GM12878 (cell line): ENCODE measurements around the gene TMEM214. TPM values are rescaled to one million over a fixed set of nuclear protein-coding genes. Genes with fewer than 3 reads are reported as not detected.
A peak's percentile ranks its signal among the peaks of the same experiment; 100 is the strongest.

ENCODE experiments used
- BACH1 ChIP-seq: fragments of 450-650 bp; IDR thresholded peaks from 2 replicates; pipeline ENCODE4 v1.6.1; 2017; ENCODE audit warnings: mild to moderate bottlenecking, borderline replicate concordance
- CREB1 ChIP-seq: IDR thresholded peaks from 2 replicates; pipeline ENCODE4 v1.6.1; 2012; ENCODE audit warnings: low read depth, mild to moderate bottlenecking, inconsistent platforms
- EZH2 ChIP-seq: IDR thresholded peaks from 2 replicates; pipeline ENCODE4 v1.6.1; 2012; ENCODE audit warnings: low read depth, mild to moderate bottlenecking, control low read depth, inconsistent platforms, low read length, borderline replicate concordance; ENCODE audit not compliant: control insufficient read depth
- FOXK2 ChIP-seq: fragments of 450-650 bp; IDR thresholded peaks from 2 replicates; pipeline ENCODE4 v1.6.1; 2017; ENCODE audit warnings: mild to moderate bottlenecking, moderate library complexity
- GABPA ChIP-seq: IDR thresholded peaks from 2 replicates; pipeline ENCODE4 v1.6.1; 2014; ENCODE audit warnings: antibody characterized with exemption, low read depth, mild to moderate bottlenecking, inconsistent platforms
- GATAD2B ChIP-seq: fragments of 450-650 bp; conservative IDR thresholded peaks from 2 replicates; pipeline ENCODE4 v1.6.1; 2017; ENCODE audit warnings: low read depth, mild to moderate bottlenecking, moderate library complexity
- HDAC6 ChIP-seq: fragments of 200-600 bp; sonication (generic); IDR thresholded peaks from one replicate; pipeline ENCODE4 v1.8.0; 2017; ENCODE audit warnings: antibody characterized with exemption; ENCODE audit not compliant: unreplicated experiment
- JUND ChIP-seq: IDR thresholded peaks from 2 replicates; pipeline ENCODE4 v1.6.1; 2012; ENCODE audit warnings: low read depth, mild to moderate bottlenecking, low read length, improper control_type of control experiment, moderate library complexity
- KAT2A ChIP-seq: conservative IDR thresholded peaks from 2 replicates; pipeline ENCODE4 v1.6.1; 2011; ENCODE audit warnings: low read depth, low read length; ENCODE audit not compliant: control insufficient read depth
- KDM1A ChIP-seq: fragments of 200-600 bp; sonication (generic); IDR thresholded peaks from 2 replicates; pipeline ENCODE4 v1.6.1; 2016; ENCODE audit warnings: borderline replicate concordance
- MEF2A ChIP-seq: IDR thresholded peaks from 2 replicates; pipeline ENCODE4 v1.6.1; 2011; ENCODE audit warnings: low read depth, mild to moderate bottlenecking, low read length, moderate library complexity; ENCODE audit not compliant: insufficient read depth
- NFXL1 ChIP-seq: fragments of 450-650 bp; IDR thresholded peaks from 2 replicates; pipeline ENCODE4 v1.6.1; 2017; ENCODE audit warnings: antibody characterized with exemption, mild to moderate bottlenecking, borderline replicate concordance
- NFYB ChIP-seq: IDR thresholded peaks from 2 replicates; pipeline ENCODE4 v1.6.1; 2011; ENCODE audit warnings: low read depth, mild to moderate bottlenecking, low read length, improper control_type of control experiment, moderate library complexity; ENCODE audit not compliant: insufficient read depth
- RFX5 ChIP-seq: IDR thresholded peaks from 2 replicates; pipeline ENCODE4 v1.6.1; 2011; ENCODE audit warnings: low read depth, low read length, improper control_type of control experiment
- SPI1 ChIP-seq: IDR thresholded peaks from 2 replicates; pipeline ENCODE4 v1.6.1; 2011; ENCODE audit warnings: low read depth, mild to moderate bottlenecking, low read length, moderate library complexity, borderline replicate concordance; ENCODE audit not compliant: insufficient read depth
- ZBTB40 ChIP-seq: fragments of 450-650 bp; IDR thresholded peaks from 2 replicates; pipeline ENCODE4 v1.6.1; 2016; ENCODE audit warnings: mild to moderate bottlenecking, moderate library complexity, borderline replicate concordance
- ZNF384 ChIP-seq: IDR thresholded peaks from 2 replicates; pipeline ENCODE4 v1.6.1; 2012; ENCODE audit warnings: low read depth, mild to moderate bottlenecking, low read length, improper control_type of control experiment, borderline replicate concordance
- ZSCAN29 ChIP-seq: fragments of 450-650 bp; IDR thresholded peaks from 2 replicates; pipeline ENCODE4 v1.6.1; 2017; ENCODE audit warnings: mild to moderate bottlenecking, moderate library complexity
- polyA plus RNA-seq, 11 experiments: library from polyadenylated mRNA; depleted of rRNA in 4 of 11; unstranded in 6 of 11; stranded (reverse) in 5 of 11; fragments of >200 nt; fragmentation: Nextera tagmentation in 4 of 11; fragmentation: Illumina TruSeq in 1 of 11; extraction: Ambion mirVana in 4 of 11; extraction: Trizol in 1 of 11; gene quantifications; 1 replicate in 1 of 11; 2 replicates in 10 of 11; pipeline versions ENCODE4 v1.2.1 to v1.2.3, GENCODE V29; 2011 to 2016; ENCODE audit warnings: inconsistent platforms in 2 of 11, missing spikeins in 2 of 11, low read depth in 1 of 11
- total RNA-seq, 4 experiments: library from RNA; depleted of rRNA in 3 of 4; stranded (reverse); fragments of >200 nt in 3 of 4; fragmentation: Illumina TruSeq in 1 of 4; extraction: Trizol in 1 of 4; gene quantifications; 2 replicates each; pipeline versions ENCODE4 v1.2.1 to v1.2.3, GENCODE V29; 2013 to 2021
- TF ChIP-seq, protein P1 (sequence below): fragments of 450-650 bp; IDR thresholded peaks from 2 replicates; pipeline ENCODE4 v1.6.1; 2017; ENCODE audit warnings: mild to moderate bottlenecking, low read depth, inconsistent platforms; ENCODE audit not compliant: poor library complexity, severe bottlenecking
- TF ChIP-seq, protein P2 (sequence below): fragments of 450-650 bp; conservative IDR thresholded peaks from 2 replicates; pipeline ENCODE4 v1.6.1; 2017; ENCODE audit warnings: mild to moderate bottlenecking, moderate library complexity

Gene TMEM214
- total and polyA plus RNA-seq, 10 of the 15 experiments (the other 5 are each of a cell fraction or from before 2014, with no cell fraction given): 10.4 to 79.2 (median 45.0) TPM

DNA sequence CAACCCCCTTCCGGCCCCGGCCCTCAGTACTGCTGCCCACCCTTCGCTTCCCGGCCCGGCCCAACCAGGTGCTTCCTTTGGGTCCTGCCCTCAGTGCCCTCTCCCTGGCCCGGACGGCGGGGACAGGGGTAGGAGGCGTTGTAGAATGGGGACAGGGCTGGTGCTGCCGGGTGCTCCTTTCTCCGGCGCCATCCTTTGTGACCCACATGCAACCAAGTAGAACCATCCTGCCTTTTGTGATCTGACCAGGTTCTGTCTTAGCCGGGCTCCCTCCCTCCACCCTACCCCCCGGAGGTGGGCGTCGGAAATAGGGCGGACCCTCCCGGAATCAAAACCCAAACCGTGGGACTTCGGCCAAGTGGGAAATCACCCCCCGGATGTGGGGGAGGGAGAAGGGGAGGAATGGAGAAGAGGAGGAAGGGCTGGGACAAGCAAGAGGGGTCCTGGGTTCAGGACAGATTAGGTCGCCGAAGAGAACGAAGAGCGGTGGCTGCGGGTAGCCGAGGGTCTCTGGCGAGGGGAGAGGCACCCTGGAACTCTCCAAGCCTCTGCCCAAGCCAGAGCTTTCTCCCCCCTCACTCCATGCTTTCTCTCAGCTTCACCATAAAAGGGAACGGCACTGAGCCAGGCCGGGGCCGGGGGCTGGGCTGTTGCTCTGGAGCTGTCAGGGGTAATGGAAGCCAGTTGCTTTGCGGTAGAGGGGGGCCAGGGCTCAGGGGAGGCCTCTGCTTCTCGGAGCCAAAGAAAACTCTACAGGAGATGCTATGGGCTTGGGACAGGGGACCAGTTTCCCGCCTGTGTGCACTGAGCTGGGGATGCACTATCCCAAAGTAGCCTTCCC lies 39.4 kb downstream of the TMEM214 start (continued):
- TF ChIP-seq KDM1A: no peak
- no peak for TF ChIP-seq KAT2A
- TF ChIP-seq SPI1: no peak
- TF ChIP-seq NFYB: no peak
- TF ChIP-seq MEF2A: 0 out of 2 replicates have a peak, but pooled peaks have one; percentile 16
- TF ChIP-seq RFX5: no peak
- TF ChIP-seq JUND: no peak
- no peak for TF ChIP-seq ZSCAN29
- TF ChIP-seq, protein P1, sequence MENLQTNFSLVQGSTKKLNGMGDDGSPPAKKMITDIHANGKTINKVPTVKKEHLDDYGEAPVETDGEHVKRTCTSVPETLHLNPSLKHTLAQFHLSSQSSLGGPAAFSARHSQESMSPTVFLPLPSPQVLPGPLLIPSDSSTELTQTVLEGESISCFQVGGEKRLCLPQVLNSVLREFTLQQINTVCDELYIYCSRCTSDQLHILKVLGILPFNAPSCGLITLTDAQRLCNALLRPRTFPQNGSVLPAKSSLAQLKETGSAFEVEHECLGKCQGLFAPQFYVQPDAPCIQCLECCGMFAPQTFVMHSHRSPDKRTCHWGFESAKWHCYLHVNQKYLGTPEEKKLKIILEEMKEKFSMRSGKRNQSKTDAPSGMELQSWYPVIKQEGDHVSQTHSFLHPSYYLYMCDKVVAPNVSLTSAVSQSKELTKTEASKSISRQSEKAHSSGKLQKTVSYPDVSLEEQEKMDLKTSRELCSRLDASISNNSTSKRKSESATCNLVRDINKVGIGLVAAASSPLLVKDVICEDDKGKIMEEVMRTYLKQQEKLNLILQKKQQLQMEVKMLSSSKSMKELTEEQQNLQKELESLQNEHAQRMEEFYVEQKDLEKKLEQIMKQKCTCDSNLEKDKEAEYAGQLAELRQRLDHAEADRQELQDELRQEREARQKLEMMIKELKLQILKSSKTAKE: no peak
- no peak for TF ChIP-seq ZBTB40
- no peak for TF ChIP-seq CREB1
- TF ChIP-seq HDAC6: no peak
- TF ChIP-seq FOXK2: no peak
- no peak for TF ChIP-seq BACH1
- no peak for TF ChIP-seq GABPA
- no peak for TF ChIP-seq NFXL1
- no peak for TF ChIP-seq EZH2
- TF ChIP-seq, protein P2, sequence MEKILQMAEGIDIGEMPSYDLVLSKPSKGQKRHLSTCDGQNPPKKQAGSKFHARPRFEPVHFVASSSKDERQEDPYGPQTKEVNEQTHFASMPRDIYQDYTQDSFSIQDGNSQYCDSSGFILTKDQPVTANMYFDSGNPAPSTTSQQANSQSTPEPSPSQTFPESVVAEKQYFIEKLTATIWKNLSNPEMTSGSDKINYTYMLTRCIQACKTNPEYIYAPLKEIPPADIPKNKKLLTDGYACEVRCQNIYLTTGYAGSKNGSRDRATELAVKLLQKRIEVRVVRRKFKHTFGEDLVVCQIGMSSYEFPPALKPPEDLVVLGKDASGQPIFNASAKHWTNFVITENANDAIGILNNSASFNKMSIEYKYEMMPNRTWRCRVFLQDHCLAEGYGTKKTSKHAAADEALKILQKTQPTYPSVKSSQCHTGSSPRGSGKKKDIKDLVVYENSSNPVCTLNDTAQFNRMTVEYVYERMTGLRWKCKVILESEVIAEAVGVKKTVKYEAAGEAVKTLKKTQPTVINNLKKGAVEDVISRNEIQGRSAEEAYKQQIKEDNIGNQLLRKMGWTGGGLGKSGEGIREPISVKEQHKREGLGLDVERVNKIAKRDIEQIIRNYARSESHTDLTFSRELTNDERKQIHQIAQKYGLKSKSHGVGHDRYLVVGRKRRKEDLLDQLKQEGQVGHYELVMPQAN: no peak; the same call in 1 of the 2 replicates
- TF ChIP-seq GATAD2B: no peak
- TF ChIP-seq ZNF384: no peak
